Activated CD4-positive, alpha-beta T cell treated with anti-CD3 and anti-CD28 coated beads, Interleukin-2, amount 50 U/mL, for 48 hours (primary cell): ENCODE data around the gene GRK1.

Experiments used
- DNase-seq, 2 experiments: peaks; one replicate each; pipeline ENCODE4 v3.0.0-alpha.2; 2020

Gene GRK1

DNA sequence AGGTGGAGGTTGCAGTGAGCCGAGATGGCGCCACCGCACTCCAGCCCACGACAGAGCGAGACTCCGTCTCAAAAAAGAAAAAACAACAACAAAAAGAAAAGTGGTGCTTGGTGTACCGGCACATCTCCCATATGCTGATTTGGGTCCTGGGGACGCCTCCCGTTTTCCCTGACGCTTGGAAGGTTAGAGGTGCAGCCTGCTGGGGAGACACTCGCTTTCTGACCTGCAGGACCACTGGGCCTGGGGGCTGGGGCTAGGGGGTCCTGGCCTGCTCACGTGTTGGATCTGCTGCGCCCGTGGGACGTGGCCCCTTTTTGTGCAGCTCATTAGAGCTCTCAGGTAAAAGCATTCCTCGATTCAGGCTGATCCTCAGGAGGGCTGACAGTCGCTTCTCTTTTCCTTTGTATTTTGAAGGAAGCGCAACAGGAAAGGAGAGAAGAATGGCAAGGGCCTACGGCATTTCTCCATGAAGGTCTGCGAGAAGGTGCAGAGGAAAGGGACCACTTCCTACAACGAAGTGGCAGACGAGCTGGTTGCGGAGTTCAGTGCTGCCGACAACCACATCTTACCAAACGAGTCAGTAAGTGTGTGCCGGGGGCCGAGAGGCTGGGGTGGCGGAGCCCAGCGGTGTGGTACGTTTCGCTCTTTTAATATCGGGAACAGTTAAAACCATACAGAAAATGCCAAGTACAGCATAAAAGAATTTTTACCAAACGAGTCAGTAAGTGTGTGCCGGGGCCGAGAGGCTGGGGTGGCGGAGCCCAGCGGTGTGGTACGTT lies 34.1 kb upstream of the GRK1 start:
- no peak for DNase-seq

DNA sequence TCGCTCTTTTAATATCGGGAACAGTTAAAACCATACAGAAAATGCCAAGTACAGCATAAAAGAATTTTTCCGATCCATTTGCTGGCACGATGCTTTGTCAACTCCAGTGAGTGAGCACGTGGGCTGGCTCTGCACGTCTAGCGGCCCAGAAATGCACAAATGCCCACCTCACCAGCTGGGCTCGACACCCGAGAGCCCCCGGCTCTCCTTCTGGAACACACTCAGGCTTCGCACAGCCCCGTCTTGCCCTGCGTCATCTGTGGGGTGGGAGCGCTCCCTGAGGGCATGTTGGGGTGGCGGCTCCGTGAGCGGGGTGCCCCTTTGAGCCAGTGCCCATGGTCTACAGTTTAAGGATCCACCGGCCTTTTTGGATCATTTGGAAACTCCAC lies 33.5 kb upstream of the GRK1 start:
- no peak for DNase-seq

DNA sequence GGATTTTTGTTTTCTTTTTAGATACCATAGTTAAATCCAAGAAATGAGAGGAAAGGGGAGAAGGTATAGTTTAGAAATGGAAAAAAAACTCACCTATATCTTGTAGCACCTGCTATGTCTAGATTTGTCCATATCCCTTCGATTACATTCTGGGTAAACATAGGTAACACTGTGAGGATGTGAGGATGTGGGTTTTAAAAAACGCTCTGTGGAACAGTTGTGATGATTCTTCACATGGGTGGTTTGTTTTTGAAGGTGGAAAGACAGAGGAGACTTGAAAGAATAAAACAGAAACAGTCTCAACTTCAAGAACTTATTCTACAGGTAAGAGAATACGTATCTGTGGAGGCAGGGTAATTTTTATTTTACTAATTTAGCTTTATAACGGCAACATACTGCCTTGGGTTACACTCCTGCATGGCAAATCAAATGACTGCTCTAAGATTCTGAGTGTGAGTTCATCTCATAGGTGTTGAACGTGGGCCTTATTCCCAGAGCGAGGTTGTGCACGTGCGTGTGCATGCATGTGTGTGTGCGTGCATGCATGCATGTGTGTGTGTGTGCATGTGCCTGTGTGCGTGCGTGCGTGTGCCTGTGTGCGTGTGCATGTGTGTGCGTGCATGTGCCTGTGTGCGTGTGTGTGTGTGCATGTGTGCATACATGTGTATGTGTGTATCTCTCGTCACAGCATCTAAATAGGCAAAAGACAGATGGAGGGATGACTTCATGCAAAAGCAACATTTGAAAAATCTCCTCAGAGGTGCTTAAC lies 32.6 kb upstream of the GRK1 start:
- DNase-seq = no peak

DNA sequence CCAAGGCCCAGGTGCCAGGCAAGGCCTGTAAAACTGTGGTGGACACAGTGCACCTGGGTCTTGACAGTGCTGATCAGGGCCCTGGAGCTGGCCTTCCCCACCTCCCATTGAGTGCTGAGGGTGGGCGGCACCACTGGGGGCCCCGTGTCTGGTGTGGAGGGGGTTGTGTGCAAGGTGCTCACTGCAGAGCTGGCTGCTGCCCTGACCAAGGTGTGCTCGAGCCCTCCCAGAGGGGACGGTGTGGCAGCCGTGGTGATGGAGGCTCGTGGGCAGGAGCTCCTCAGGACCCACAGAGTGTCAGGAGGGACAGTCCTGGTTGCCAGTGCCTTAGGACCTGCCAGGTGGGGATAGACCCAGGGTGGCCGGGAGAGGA lies 32.0 kb upstream of the GRK1 start:
- no peak for DNase-seq

DNA sequence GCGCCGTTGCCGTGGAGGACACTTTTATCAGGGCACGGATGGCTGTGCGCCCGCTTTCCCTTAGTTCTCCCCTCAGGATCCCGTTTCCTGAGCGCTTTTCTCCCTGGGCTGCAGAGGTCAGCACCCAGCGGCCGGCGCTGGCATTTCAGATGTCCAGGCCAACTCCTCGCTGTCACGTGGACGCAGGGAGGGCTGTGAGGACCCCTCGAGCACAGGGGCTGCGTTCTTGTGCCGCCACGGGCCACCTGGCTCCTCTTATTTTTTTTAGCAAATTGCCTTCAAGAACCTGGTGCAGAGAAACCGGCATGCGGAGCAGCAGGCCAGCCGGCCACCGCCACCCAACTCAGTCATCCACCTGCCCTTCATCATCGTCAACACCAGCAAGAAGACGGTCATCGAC lies 31.3 kb upstream of the GRK1 start:
- DNase-seq = no peak

DNA sequence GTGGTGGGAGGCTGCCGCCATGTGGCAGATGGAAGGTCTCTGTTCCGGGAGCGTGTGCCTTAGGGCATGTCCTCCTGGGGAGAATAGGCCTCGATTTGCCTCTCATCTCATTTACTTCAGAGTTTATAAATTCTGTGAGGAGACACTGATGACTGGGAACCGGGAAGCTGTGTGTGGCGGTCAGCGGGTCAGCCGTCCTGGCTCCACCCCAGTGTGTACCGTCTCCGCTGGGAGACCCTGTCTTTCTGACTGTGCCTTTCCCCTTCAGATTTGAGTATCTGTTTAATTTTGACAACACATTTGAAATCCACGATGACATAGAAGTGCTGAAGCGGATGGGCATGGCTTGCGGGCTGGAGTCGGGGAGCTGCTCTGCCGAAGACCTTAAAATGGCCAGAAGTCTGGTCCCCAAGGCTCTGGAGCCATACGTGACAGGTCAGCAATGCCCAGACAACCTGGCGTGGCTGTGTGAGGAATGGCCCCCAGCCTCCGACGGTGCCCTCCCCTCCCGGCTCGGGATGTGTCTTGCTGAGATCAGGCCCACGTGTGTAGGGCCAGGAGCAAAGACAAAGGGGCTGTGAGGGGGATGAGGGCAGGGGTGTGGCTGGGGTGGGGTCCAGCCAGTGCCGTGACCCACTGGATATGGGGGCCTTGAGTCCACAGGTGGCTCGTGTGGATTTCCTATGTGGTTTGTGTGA lies 30.6 kb upstream of the GRK1 start:
- DNase-seq = no peak

DNA sequence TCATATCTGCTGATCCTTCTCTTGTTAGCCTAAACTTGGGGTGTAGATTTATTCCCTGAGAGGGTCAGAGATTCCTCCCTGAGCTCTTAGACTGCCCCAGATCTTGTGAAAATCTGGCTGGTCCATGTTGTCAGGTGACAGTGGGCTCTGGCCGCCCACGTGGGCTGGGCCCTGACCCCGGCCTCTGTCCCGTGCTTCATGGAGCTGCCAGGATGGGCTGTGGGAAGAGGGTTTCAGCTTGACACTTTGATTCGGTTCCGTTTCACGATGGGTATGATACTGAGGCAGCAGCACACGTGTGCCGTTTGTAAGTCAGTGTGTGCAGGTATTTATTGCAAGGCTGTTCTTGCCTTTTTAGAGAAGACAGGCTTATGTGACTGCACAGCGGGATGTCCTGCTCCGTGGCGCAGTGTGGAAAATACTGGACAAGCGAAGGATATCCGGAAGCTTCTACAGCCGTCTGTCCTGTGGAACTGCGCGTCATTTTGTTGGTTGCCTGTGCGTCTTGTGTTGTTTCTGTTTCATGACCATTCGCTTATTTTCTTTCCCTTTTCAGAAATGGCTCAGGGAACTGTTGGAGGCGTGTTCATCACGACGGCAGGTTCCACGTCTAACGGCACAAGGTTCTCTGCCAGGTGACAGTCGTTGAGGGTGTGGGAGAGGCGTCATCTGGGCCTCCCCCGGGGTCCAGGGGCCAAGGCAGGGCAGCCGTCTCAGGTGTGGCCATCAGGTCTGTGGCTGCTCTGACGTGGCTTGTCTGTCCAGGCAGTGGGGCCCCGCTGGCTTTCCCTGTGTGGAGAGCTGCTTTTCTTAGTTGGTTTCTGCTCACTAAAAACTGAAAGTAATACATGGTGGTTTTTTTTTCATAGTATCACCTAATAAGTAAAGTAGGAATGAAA lies 29.5 kb upstream of the GRK1 start:
- no peak for DNase-seq

DNA sequence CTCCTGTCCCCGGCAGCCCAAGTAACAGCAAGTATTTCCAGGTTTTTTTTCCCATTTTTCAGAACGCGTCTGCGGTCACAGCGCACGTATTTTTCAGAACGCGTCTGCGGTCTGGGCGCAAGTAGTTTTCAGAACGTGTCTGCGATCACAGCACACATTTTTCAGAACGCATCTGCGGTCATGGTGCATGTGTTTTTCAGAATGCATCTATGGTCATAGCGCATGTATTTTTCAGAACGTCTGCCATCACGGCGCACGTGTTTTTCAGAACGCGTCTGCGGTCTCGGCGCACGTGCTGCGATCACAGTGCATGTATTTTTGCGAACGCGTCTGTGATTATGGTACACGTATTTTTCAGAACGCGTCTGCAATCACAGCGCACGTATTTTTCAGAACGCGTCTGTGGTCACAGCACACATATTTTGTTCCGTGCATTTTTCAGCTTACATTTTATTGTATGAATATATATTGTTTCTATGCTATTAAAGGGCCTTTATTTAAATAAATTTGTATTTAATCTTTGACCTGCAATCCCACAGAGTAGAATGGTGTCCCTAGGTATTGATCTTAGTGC lies 28.8 kb upstream of the GRK1 start:
- no peak for DNase-seq

DNA sequence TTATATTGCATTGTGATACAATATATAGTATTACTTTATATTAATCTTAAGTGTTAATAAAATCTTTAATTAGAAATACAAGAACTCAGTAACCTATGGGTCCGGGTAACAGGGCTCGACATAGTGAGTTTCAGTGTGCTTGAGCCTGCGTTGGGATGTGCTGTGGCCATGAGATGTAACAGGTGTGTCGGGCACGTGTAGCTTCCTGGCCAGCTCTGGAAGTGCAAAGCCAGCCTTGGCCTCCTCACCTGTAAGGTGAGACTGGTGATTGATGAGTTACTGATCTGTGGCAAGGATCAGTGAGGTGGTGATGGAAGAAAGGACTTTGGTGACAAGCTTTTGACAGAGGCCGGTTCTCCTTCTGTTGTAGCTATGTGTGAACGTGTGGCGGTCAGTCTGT lies 28.2 kb upstream of the GRK1 start:
- no peak for DNase-seq

DNA sequence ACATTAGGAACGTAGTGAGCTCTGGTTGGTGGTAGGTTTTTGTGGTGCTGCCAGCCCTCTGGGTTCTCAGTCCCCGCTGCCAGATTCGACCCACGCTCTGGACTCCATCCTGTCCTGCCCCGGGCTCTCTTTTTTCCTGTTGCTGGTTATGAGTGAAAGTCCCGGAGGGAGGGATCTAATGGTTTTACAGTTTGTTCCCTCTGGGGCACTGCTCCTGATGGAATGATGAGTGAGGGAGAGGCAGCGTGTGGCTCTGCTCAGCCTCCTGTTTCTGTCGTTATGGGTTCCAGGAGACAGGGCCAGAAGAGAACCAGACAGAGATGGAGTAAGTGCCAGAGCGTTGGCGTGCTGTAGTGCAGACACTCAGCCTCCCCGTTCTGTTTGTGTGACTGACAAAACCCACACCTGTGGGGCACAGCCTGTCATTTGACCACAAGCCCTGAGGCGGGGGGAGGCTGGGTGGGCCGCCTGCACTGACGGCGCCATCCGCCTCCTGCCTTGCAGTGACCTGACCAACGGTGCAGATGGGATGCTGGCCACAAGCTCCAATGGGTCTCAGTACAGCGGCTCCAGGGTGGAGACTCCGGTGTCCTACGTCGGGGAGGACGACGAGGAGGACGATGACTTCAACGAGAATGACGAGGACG lies 27.3 kb upstream of the GRK1 start:
- no peak for DNase-seq

DNA sequence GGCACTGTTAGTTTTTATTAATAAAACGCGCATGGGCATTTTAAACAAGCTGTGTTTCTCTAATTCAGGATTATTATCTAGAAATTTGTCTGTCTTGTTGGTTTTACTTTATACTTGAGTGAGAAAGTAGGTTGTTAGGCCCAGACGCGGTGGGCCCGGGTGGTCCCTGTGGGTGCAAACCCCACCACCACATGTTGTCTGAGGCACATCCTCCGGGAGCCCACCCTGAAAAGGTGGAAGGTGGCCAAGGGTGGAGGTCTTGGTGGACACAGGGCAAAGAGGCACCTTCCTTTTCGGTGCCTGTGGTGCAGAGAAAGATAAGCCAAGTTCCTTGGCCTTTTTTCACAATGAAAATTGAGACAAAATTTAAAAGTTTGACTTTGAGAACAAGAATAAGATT lies 25.6 kb upstream of the GRK1 start:
- no peak for DNase-seq

DNA sequence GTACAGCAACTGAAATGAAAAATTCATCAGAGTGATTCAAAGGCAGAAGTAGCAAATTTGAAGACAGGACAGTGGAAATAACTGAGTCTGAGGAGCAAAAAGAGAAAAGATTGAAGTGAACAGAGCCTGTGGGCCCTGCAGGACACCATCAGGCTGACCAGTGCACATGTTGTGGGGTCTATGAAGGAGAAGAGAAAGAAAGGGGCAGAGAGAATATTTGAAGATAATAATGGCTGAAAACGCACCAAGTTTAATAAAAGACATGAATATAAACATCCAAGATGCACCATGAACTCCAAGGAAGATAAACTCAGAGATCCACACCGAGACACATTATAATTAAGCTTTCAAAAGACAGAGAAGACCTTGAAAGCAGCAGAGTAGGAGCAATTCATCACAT lies 24.5 kb upstream of the GRK1 start:
- DNase-seq = no peak

DNA sequence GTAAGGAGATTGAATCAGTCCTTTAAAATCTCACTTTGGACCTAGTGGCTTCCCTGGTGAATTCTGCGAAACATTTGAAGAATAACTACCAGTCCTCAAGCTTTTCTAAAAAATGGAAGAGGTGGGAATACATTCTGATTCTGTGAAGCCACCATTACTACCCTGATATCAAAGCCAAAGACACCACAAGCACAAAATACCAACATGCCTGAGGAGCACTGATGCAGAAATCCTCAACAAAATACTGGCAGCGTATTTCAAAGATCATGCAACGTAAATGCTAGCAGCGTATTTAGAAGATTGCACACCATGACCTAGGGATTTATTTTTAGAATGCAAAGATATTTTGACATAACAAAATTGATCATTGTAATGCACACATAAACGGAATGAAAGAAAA lies 23.4 kb upstream of the GRK1 start:
- no peak for DNase-seq

DNA sequence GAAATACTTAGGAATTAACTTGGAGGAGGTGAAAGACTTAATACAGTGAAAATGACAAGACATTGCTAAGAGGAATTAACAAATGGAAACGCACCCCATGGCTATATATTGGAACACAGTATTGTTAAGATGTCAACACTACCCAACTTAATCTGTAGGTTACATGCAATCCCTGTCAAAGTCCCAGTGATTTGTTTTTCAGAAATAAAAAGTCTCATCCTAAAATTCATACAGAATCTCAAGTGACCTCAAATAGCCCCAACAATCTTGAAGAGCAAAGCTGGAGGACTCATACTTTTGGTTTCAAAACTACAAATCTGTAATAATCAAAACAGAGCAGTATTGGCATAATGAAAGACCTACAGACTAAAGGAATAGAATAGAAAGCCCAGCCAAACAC lies 22.2 kb upstream of the GRK1 start:
- no peak for DNase-seq

DNA sequence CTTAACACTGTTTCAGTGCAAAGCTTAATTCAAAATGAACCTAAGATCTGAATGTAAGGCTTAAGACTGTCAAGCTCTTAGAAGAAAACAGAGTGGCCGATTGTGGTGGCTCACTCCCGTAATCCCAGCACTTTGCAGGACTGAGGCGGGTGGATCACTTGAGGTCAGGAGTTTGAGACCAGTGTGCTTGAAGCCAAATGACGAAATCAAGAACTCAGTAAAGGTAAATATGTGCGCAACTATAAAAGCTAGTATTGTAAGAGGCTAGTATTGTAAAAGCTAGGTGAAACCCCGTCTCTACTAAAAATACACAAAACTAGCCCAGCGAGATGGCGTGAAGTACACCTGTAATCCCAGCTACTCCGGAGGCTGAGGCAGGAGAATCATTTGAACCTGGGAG lies 21.7 kb upstream of the GRK1 start:
- no peak for DNase-seq

DNA sequence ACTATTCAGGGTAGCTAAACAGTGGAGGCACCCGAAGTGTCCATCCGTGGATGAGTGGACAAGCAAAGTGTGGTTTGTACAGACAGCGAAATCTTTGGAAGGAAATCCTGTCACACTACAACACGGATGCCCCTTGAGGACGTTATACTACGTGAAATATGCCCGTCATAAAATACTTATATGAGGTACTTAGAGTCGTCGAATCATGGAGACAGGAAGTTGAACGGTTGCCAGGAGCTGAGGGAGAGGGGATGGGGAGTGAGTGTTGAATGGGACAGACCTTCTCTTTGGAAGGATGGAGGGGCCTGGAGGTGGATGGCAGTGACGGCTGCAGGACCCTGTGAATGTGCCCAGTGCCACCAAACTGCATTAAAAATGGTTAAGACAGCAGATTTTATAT lies 20.6 kb upstream of the GRK1 start:
- no peak for DNase-seq

DNA sequence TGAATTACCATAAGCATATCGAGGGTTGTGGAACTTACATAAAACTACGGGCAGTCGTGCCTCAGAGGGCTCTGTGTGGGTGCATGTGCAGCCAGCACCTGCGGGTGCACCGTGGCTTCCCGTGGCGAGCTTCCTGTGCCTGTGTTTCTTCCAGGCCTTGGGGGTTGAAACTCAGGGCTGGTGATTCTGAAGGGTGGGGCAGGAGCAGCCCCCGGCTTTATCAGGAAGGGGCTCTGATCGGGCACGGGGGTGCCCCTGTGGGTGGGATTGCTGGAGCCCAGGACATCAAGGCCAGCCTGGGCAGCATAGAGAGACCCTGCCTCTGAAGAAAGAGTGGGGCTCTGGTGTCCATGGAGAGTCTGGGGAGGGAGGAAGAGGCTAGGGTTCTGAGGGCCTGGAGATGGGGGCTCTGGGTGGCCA lies 20.1 kb upstream of the GRK1 start:
- no peak for DNase-seq

DNA sequence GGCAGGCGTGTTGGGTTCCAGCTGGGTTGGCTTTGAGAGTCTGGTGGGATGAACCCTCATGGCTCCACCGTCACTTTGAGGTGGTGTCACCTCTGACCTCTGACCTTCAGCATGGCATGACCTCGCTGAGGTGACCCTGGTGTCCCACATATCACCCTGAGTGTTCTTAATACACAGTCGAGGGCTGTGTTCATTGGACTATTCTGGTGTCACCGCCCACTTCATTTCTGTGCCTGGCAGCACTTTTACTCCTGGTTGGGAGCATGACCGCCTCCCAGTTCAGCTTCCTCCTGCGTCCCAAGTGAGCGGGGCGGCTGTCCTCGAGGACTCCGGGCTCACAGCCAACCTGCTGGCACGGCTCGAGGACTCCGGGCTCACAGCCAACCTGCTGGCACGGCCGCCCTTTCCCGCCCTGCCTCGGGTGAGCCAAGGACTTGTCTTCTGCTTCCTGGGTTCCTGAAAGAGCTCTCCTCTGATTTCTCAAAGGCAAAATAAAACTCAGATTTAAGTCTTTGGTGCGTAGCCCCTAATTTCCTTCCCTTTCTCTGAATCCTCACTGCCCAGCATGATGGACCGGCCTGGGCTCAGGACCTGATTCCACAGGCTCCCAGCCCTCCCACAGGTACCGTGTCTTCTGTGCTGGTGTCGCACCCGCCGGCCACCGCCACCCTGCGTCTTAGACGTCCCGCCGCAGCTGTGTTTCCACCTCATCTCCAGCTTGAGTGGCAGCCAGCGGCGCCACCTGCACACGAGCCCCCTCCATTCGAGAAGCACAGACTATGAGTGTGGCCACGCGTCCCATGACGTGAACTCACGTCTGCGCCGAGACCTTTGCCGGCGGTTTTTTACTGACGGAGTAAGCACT lies 19.4 kb upstream of the GRK1 start:
- DNase-seq = no peak

DNA sequence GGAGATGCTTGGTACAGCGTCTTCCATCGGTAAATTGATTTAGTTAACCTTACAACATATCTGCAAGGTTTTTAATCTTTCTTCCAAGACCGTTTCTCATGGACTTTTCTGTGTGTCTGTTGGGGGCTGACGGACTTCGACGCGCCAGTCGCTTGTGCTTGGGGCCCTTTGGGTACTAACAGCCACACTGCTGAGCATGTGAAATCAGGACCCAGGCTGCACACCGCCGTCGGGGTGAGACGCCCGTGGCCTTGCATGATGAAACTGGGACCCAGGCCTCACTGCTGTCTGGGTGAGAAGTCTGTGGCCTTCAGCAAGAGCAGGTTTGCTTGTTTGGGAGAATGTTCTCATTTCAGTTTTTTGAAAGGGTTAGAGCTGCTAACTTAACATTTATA lies 18.8 kb upstream of the GRK1 start:
- no peak for DNase-seq

DNA sequence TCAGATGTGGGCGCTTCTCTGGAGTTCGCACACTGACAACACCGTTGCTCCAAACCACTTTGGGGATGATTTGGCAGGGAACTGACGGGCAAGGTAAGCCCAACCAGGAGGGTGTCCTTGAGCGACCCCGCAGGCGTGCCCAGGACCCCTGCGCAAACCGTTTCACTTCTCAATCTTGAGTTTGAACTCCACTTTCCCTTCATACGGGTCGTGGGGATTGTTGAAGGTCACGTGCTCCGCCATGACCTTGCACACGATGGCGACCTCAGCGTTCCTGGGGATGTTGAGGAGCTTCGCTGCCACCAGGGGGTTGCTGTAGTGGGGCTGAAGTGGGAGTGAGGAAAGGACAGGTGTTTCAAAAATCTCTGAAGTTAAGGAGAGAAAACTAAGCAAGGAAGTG lies 17.8 kb upstream of the GRK1 start:
- DNase-seq = no peak

DNA sequence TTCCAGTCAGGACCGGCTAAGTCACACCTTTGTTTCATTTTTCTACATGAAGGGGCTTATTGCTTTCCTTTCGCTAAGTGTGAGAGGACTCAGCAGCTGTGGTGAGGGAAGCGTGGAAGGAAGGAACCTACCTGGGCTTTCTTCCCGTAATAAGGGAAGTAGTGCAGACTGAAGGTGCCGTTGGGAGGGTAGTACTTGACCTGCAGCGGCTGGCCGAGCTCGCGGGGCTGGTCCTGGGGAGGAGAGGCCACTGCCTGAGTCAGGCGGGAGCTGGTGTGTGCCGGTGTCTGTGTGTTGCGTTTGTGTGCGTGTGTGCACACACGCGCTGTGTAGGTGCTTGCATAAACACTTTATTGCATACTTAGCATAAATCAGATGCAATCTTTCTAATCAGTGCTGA lies 16.7 kb upstream of the GRK1 start:
- no peak for DNase-seq
